Right ventricle myocardium superior (tissue), 1 donor: ENCODE measurements around the gene HEMK1. TPM values are rescaled to one million over a fixed set of nuclear protein-coding genes. Genes with fewer than 3 reads are reported as not detected.

Experiments used
- ATAC-seq: fragments of 200-7000 bp; cut with Tn5 transposase; one replicate; pipeline ENCODE4 v1.9.1; 2020; ENCODE audit warnings: mild to moderate bottlenecking; ENCODE audit not compliant: poor library complexity
- DNase-seq: peaks from one replicate; pipeline ENCODE4 v3.0.0-alpha.2; 2020
- intact Hi-C: fragments of 100-400 bp; cut with DNase I; formaldehyde crosslinking; loops from one replicate; pipeline ENCODE4 v1.11.2; 2022
- total RNA-seq: library from RNA; stranded (reverse); fragmentation: NEBNext Ultra II Directional; extraction: Animal tissue kit (Norgen Biotek cat#: 25700); gene quantifications from one replicate; pipeline ENCODE4 v1.2.1, GENCODE V29; 2021
- donor health status: DM: no; HTN: yes; CAD: no; lungs with severe emphysema.

HEMK1 gene
- total RNA-seq, 1 donor from 2014 or later, result 19.5 TPM

DNA sequence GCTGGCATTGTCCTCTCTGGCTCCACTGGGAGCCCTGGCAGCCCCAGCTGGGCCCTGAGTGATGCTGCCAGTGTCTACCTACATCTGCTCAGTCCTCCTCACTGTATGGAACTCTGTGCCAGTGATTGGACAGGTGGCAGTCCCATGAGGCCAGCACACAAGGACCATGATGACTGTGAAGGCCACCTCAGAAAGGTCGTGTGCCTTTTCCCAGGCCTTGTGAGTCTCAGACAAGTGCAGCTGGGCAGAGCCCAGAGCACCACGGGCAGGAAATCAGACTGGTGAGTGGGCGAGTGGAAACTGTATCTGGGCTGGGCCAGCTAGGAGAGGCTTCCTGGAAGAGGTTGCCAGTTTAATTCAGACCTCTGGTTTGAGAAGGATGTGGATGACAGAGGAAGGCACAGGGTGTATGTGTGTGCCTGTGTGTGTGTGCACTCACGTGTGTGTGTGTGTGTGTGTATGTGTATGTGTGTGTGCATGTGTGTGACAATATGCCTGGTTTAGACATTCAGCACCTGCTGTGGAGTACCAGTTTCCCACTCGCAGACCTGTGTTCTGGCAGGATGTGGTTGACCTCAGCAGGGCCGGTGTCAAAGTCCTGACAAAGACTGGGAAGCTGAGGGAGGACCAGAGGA lies 54.6 kb downstream of the HEMK1 start:
- DNase-seq (no peak), ATAC-seq (no peak)
- intact Hi-C loops, result no loop called here

DNA sequence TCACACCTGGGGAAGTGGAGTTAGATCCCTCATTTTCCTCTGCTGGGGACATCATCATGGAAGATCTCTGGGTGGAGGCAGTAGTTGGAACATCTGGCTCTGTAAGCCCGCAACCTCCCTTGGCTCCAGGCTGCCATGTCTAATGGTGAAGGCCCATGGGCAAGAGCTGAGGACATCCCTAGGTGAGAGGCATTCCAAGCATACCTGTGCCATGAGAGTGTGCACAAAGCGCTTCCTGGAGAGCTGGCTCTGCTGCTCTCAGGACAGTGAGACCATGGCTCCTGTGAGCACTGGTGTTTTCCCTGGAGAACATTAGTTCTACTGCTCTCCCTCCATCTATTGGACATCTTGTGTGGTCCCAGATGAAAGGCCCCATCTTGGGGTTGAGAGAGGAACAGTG lies 55.3 kb downstream of the HEMK1 start:
- intact Hi-C loops, result no loop called here
- ATAC-seq, result no peak

DNA sequence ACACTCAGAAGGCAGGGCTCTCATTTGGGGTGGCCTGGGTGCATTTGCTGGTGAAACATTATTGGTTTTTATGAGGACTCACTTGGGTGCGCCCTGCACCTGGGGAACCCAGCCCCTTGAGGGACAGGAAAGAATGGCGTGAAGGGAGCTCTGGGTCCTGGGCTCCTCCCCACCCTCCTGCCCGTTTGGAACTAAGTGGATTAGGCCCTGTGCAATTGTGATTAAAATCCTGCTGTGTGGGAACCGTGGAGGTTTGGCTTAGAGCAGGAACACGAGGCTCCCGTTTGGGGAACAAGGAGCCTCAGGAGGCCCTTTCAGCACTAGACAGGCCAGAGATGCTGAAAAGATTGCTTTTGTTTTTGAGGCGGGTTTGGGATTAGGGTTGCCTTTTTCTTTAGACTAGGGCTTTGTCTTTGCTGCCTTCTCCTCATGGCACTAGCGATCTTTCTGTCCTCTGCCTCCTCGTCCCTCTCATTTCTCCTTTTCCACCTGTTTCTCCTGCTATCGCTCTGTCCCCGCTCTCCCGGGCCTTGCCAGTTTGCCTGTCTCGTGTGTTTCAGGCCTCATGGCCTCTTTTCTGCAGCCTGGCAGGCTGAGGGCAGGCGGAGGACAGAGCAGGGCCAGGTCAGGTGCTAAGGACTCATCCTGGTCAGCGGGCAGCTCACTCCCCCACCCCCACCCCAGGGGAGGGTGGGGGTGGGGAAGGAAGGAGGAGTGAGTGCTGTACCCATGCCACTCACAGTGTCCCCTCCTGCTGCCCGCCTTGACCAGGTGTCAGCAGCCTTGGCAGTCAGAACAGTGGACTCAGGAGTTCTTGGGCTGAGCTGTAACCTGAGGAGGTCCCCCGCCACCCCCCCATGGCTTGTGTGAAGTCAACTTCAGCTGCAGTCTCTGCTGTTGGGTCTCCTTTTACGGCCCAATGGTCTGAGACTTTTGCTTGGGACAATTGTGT lies 56.2 kb downstream of the HEMK1 start:
- no peak for DNase-seq
- intact Hi-C loops, result no loop called here
- ATAC-seq, result peak; percentile 9

More for the DNA sequence above, 55.3 kb downstream of the HEMK1 start:
- DNase-seq, result no peak

DNA sequence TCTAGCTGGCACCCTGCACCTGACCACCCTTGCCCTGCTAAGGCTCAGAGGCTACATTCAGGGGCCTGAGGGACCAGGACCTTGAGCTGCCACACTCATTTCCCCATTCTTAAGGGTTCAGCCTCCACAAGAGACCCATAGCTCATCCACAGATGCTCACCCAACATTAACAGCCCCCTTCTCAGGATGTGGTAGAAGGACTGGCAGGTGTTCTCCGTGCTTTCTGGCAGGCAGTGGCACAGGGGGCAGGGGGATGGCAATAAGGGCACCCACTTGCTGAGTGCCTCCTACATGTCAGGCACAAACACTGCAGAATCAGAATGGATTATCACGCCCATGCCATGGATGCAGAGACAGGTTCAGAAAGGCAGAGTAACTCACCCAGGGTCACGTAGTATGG lies 57.1 kb downstream of the HEMK1 start:
- DNase-seq (no peak), ATAC-seq (no peak)
- intact Hi-C loops, result no loop called here

DNA sequence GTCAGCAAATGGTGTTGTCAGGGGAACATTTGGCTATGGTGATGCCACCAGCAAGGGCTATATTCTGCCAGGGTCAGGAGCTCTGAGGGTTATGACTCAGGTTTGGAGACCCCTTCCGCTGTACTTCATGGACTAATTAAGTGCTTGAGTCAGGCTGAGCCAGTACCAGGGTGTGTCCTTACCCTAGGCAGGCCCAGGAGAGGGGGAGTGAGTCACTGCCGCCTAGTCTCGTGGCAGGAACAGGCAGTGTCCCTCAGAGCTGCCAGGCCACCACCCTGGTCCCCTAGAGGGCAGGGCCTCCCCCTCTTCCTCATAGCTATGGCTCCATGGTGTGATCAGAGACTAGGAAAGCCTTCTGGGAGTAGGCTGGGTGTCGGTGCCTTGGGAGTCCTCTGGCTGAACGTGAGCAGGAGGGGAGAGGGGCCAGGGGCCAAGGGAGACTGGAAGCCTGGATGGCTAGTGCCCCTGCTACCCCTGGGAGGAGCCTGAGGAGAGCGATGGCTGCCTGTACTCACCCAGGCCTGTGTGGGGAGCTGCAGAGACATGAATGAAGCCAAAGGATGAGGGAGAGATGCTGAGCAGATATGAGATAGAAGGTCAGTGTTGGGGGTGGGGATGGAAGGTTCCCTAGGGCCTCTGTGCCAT lies 58.2 kb downstream of the HEMK1 start:
- intact Hi-C loops, result no loop called here
- DNase-seq, result peak; percentile 74
- peak; percentile 72 for ATAC-seq

DNA sequence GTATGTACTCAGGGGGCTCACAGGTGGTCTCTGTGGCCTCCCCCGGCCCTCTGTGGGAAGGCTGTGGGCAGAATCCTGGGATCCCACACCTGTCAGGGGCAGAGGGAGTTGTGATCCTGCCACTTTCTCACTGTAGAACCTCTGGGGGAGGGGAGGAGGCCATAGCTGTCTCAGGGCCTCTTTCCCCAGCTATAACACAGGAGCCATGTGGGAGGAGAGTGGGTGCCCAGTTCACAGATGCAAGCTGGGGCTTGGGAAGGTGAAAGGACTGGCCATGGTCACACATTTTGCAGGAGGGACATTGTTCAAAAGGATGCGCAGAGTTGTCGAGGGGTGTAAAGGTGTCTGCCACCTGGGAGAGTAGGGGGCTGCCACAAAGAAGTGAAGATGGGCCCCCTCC lies 59.3 kb downstream of the HEMK1 start:
- intact Hi-C loops, result no loop called here
- DNase-seq (no peak), ATAC-seq (no peak)

DNA sequence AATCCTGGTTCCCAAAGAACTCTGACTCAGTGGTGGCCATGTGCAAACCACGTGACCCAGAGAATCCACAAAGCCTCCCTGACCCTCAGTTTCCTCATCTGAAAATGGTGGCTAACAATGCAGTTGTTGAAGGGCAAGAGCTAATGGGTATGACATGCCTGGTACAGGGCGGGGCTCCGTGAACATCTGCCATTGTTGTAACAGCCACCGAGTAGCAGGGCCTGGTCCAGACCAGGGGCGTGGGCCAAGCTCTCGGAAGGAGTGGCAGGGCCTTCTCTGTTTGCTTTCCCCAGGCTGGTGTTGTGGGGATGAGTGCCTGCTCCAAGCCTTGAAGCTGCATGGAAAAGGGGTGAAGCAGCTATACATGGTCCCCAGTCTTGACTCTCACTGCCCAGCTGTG lies 61.1 kb downstream of the HEMK1 start:
- intact Hi-C loops, result no loop called here
- DNase-seq, result no peak
- no peak for ATAC-seq

DNA sequence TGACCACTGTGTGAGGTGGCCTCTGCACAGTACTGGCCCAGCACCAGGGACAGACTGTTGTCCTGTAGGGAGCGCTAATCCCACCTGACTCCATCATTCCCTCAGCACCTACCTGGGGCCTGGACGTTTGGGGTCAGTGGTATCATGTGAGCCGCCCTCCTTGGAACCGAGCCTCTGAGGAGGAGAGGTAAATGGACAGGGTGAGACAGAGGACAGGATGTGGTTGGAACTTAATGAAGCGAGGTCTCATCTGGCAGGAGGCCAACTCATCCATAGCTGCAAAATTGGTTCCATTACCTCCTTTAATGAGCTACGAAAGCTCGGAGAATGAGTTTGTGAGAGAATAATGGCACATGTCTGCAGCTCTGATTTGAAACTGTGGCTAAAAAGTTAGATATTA lies 61.6 kb downstream of the HEMK1 start:
- intact Hi-C loops, result no loop called here
- no peak for DNase-seq
- no peak for ATAC-seq

DNA sequence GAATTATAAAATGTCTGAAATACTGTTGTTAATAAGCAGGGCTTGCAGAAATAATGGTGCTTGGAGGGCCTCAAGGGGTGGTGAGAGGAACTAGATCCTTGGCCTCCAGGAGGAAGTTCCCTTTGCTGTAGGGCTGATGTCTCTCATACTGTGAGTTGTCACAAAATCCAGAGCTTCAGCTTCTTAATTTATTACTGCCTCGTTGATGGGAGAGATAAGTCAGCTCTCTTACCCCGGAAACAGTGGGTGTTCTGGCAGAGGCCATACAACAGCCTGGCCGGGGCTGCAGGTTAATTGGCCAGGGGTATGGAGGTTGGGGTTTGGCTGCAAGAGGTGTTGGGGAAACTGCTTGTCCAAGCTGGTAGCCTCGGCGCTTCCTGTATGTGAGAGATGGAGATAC lies 63.1 kb downstream of the HEMK1 start:
- DNase-seq (no peak), ATAC-seq (no peak)
- intact Hi-C loops, result no loop called here

DNA sequence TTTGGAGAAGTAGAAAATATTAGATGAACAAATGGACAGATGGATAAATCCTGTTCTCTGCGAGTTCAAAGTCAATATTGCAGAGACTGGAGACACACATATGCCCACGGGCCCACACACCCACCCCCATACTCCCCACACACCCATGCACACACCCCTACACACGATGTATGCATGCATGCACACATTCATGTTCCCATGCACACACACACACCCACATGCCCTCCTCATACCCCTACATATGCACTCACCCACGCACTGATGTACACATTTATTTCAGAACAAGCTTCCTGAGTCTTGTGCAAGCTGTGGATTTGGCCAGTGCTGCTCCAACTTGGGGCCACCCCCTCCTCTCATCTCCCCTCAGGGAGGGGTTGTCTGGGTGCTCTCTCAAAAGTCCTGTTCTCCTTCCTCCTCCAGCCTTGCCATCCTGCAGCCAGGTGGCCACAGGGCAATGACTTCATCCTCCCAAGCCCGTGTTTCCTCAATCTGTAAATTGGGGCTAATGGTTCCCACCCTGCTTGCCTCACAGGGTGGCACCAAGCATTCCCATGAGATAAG lies 64.0 kb downstream of the HEMK1 start:
- intact Hi-C loops, result no loop called here
- no peak for DNase-seq
- no peak for ATAC-seq

DNA sequence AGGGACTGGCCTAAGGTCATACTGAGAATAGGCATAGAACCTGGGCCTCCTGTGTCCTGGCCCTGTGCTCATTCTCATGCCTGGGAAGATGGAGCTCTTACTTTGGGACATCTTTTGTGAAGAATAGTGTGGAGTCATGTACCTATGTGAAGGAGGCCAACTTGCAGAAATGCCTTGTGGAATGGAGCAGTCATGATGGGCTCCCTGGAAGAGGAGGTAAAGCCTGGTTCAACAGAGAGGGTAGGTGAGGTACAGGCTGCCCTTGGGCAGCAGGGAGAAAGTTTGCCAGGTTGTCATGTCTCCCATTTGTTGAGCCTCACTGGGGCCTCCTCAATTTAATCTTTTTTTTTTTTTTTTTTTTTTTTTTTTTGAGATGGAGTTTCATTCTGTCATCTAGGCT lies 65.7 kb downstream of the HEMK1 start:
- intact Hi-C loops, result no loop called here
- no peak for DNase-seq
- no peak for ATAC-seq

DNA sequence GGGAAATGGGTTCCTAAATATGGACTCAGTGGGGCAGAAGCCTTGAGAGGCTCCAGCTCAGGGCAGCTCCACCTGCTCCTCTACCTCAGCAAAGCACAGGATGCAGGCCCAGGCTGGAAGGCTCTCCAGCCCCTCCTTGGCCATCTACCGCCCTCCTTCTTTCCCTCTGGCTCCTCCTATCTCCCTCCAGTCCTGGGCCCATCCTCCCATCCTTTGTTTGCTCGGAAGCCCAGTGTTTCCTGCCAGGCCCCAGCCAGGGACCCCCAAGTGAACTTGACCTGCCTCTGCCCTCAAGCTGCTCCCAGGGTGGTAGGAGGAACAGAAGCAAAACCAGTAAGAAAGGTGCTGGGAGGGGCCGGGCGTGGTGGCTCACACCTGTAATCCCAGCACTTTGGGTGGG lies 67.7 kb downstream of the HEMK1 start:
- intact Hi-C loops, result no loop called here
- DNase-seq (no peak), ATAC-seq (no peak)

DNA sequence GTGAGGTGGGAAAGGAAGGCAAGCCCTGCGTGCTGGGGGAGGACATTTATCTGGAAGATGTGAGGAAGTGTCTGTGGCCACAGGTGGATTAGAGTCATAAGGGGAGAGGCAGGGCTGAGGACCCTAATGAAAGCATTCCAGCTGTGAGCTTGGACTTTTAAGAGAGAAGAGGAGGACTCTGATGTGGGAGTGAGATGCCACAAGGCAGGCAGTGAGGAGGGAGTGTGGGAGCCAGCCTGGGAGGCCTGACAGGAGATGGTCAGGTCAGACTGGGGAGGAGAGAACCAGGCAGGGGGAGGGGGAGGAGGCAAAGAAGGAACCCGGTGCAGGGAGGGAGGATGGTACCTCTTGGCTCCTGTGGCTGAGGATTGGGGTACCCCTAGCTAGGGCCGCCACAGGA lies 68.6 kb downstream of the HEMK1 start:
- ATAC-seq, result peak; percentile 17

DNA sequence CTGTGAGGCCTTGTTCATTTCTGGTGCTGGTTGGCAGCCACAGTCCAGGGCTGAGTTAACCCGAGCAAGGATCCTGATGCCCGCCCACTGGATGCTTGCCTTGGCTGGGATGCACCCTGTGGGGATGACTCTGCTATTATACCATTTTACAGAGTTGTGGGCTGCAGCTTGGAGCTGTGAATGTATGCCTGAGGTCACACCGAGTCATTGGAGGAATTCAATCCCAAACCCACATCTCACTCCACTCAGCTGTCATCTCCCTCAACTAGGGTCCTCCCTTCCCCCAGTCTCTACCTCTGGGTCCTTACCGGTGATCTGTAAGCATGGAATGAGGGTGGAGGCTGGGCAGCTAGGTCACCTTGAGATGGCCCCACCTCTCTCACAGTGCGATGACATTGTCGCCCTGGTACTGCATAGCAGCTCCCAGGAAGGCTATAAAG lies 69.8 kb downstream of the HEMK1 start:
- no peak for DNase-seq
- intact Hi-C loops, result no loop called here
- peak; percentile 49 for ATAC-seq

More for the DNA sequence above, 68.6 kb downstream of the HEMK1 start:
- intact Hi-C loops, result no loop called here
- no peak for DNase-seq

DNA sequence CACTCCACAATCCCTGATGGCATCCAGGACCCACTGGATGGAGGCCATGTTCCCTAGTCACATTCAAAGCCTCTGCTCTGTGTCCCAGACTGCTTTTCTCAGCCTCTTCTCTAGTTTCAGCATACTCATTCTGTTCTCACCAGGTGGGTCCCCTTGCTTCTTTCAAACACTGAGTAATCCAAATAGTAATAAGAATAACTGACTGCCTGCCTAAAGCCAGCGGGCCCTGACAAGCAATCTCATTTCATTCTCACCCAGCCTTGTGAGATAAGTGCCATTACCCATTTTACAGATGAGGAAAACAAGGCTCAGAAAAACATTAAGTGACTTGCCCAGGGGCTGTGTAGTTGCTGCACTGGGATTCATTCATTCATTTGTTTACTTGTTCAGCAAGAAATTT lies 73.1 kb downstream of the HEMK1 start:
- no peak for ATAC-seq
- DNase-seq, result no peak
- intact Hi-C loops, result no loop called here

DNA sequence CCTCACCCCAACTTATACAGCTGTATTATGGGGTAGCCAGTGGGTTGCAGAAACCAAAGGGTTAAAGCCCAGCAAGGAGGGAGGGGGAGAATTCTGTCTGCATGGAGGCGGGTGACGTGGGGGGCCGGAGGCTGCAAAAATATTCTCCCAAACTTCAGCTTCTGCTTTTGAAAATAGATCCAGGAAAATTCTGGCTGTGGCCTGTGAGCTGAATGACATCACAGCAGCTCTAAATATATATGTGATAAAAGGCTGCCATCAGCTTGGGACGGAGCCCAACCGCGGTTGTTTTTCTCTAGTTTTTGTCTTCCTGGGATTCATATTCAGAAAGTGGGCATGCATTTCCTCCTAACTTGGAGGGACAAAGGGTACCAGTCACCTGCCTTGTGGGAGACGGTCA lies 75.2 kb downstream of the HEMK1 start:
- ATAC-seq (peak; percentile 10), DNase-seq (no peak)
- intact Hi-C loops, result no loop called here

DNA sequence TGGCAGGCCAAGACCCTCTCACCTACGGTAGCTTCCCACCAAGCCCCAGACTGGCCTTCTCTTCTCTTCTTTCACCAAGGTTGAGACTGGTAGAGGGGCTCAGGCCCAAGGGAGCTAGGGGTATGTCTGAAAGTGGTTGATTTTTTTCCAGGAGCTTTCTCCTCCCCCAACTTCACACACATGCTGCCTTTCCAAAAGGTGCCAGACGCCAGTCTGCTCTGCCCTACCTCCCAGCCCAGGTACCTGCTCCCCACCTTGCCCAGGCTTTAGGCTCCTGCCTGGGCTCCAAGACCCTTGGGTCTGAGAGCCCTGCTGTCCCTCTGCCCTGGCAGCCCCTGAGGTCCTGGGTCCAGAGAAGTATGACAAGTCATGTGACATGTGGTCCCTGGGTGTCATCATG lies 76.1 kb downstream of the HEMK1 start:
- intact Hi-C loops, result no loop called here
- ATAC-seq, result no peak
- no peak for DNase-seq
